DOHH2 (cell line): Measurements from ENCODE around the gene MRPL10.

Experiments used
- H3F3A ChIP-seq: fragments of 200-600 bp; sonication (generic), shearing (Covaris generic); 2 replicates; pipeline ENCODE4 v1.6.0; 2016; ENCODE audit warnings: antibody characterized with exemption, mild to moderate bottlenecking; ENCODE audit not compliant: control insufficient read depth, insufficient read depth
- H3K27ac ChIP-seq: fragments of 200-600 bp; sonication (generic); 2 replicates; pipeline ENCODE4 v1.5.1; 2014; ENCODE audit warnings: low read depth, mild to moderate bottlenecking, low read length, moderate library complexity
- H3K27me3 ChIP-seq: fragments of 200-600 bp; sonication (generic); 2 replicates; pipeline ENCODE4 v1.6.1; 2014; ENCODE audit warnings: mild to moderate bottlenecking, low read length, mixed read lengths; ENCODE audit not compliant: control insufficient read depth
- H3K36me3 ChIP-seq: fragments of 200-600 bp; sonication (generic); 2 replicates; pipeline ENCODE4 v1.6.1; 2014; ENCODE audit warnings: mild to moderate bottlenecking, low read length, moderate library complexity, mixed read lengths; ENCODE audit not compliant: control insufficient read depth
- H3K4me1 ChIP-seq: fragments of 200-600 bp; sonication (generic); 2 replicates; pipeline ENCODE4 v1.6.1; 2014; ENCODE audit warnings: mild to moderate bottlenecking, low read length, mixed read lengths; ENCODE audit not compliant: control insufficient read depth
- H3K4me2 ChIP-seq: fragments of 200-600 bp; sonication (generic); 2 replicates; pipeline ENCODE4 v1.6.0; 2014; ENCODE audit warnings: mild to moderate bottlenecking, low read length, moderate library complexity
- H3K4me3 ChIP-seq: fragments of 200-600 bp; sonication (generic); 2 replicates; pipeline ENCODE4 v1.5.1; 2014; ENCODE audit warnings: mild to moderate bottlenecking, low read length, mixed read lengths
- H3K79me2 ChIP-seq: fragments of 200-600 bp; sonication (generic); 2 replicates; pipeline ENCODE4 v1.6.1; 2014; ENCODE audit warnings: mild to moderate bottlenecking, low read length, mixed read lengths; ENCODE audit not compliant: control insufficient read depth
- H3K9me2 ChIP-seq: fragments of 200-600 bp; sonication (generic); replicated peaks from 2 replicates; pipeline ENCODE4 v1.6.1; 2014; ENCODE audit warnings: mild to moderate bottlenecking, low read length, mixed read lengths; ENCODE audit not compliant: control insufficient read depth
- H3K9me3 ChIP-seq: fragments of 200-600 bp; sonication (generic); 2 replicates; pipeline ENCODE4 v1.6.1; 2014; ENCODE audit warnings: antibody characterized with exemption, low read length, mixed read lengths; ENCODE audit not compliant: control insufficient read depth, insufficient read depth
- H4K20me1 ChIP-seq: fragments of 200-600 bp; sonication (generic); 2 replicates; pipeline ENCODE4 v1.6.0; 2014; ENCODE audit warnings: low read depth, mild to moderate bottlenecking, antibody characterized with exemption, low read length, moderate library complexity; ENCODE audit not compliant: control insufficient read depth, insufficient read depth
- EZH2phosphoT487 ChIP-seq: fragments of 200-600 bp; sonication (generic); IDR thresholded peaks from 2 replicates; pipeline ENCODE4 v1.6.1; 2017; ENCODE audit warnings: borderline replicate concordance, mild to moderate bottlenecking, antibody characterized with exemption, low read length, moderate library complexity, mixed read lengths
- TF ChIP-seq, protein P1 (sequence below): fragments of 200-600 bp; sonication (generic); IDR thresholded peaks from one replicate; pipeline ENCODE4 v1.5.1; 2014; ENCODE audit warnings: antibody characterized with exemption, mild to moderate bottlenecking, low read depth, low read length; ENCODE audit not compliant: poor library complexity, severe bottlenecking

Gene MRPL10

DNA sequence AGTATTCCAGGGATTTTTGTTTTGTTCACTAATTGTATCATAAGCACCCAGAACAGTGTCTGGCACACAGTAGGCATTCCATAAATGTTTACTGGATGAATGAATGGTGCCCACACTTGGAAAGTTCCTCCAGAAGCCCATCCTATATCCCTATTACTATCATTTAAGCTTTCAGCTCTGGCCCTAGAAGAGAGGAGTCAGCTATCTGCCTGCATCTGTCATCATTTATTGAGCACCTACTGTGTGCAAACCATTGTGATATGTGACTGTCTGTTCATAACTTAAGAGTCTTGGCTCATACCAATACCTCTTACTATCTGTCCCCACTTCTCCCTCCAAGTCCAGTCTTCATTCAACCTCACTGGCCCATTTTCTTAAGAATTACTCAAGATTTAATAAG lies 39.7 kb upstream of the MRPL10 start:
- Histone ChIP-seq H3K27ac (no peak overlapping the region), H3K36me3 (no peaks in the 10 kb centered on the region), H4K20me1 (no peaks in the 10 kb centered on the region), H3K9me2 (no peaks in the 10 kb centered on the region), H3K4me1 (peaks cover 16% of the 10 kb centered on the region), H3F3A (no peaks in the 10 kb centered on the region), H3K27me3 (peaks cover 35% of the 10 kb centered on the region), H3K79me2 (no peaks in the 10 kb centered on the region), H3K4me2 (no peak overlapping the region), H3K9me3 (no peaks in the 10 kb centered on the region), H3K4me3 (no peak overlapping the region)
- TF ChIP-seq EZH2phosphoT487: no peak
- TF ChIP-seq, protein P1, sequence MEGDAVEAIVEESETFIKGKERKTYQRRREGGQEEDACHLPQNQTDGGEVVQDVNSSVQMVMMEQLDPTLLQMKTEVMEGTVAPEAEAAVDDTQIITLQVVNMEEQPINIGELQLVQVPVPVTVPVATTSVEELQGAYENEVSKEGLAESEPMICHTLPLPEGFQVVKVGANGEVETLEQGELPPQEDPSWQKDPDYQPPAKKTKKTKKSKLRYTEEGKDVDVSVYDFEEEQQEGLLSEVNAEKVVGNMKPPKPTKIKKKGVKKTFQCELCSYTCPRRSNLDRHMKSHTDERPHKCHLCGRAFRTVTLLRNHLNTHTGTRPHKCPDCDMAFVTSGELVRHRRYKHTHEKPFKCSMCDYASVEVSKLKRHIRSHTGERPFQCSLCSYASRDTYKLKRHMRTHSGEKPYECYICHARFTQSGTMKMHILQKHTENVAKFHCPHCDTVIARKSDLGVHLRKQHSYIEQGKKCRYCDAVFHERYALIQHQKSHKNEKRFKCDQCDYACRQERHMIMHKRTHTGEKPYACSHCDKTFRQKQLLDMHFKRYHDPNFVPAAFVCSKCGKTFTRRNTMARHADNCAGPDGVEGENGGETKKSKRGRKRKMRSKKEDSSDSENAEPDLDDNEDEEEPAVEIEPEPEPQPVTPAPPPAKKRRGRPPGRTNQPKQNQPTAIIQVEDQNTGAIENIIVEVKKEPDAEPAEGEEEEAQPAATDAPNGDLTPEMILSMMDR: no peak

DNA sequence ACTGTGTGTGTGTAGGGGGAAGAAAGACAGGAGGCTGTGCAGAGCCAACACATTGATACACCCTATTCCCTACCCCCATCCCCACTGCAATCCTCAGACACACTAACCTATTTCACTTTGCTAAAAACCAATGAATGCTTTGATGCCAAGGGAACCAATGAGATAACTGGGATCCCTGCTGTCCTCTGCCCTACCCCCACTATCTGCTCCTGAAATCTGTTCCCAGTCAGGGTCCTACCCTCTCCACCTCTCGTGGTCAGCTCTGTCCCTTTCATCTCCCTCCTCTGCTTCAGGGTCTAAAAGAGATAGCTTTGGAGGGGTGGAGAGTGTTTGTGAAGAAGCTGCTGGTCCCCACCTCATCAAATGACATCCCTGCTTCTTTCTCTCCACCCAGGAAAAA lies 38.7 kb upstream of the MRPL10 start:
- H3K27ac ChIP-seq: no peak overlapping the region
- H3F3A ChIP-seq: no peaks in the 10 kb centered on the region
- no peaks in the 10 kb centered on the region for H3K36me3 ChIP-seq
- no peaks in the 10 kb centered on the region for H3K9me3 ChIP-seq
- H3K27me3 ChIP-seq: peaks cover 32% of the 10 kb centered on the region
- TF ChIP-seq EZH2phosphoT487: no peak
- TF ChIP-seq, protein P1: no peak
- H3K4me3 ChIP-seq: no peak overlapping the region
- no peaks in the 10 kb centered on the region for H4K20me1 ChIP-seq
- H3K4me2 ChIP-seq: no peak overlapping the region
- H3K79me2 ChIP-seq: no peaks in the 10 kb centered on the region
- H3K4me1 ChIP-seq: peaks cover 16% of the 10 kb centered on the region
- H3K9me2 ChIP-seq: no peaks in the 10 kb centered on the region

DNA sequence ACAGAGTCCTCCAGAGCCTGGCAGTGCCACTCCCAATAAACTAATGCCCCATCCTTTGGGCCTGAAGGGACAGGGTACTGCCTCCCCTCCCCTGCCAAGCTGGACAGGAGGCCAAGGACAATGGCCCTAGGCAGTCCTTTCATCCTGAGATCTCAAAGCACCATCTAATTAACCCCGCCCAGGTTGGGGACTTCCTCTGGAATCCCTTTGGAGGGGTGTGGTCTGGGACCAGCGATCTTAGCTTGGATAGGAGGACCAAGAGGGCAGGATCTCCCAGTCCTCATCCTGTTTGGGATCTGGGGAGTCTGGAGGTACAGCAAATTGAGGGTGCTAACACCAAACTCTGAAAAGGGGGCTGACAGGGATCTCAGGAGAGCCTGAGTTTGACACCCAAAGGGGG lies 37.8 kb upstream of the MRPL10 start:
- Histone ChIP-seq H3F3A (no peaks in the 10 kb centered on the region), H3K27me3 (peaks cover 32% of the 10 kb centered on the region)

More for the DNA sequence above, 37.8 kb upstream of the MRPL10 start:
- H3K4me1 ChIP-seq: peaks cover 13% of the 10 kb centered on the region
- no peaks in the 10 kb centered on the region for H3K79me2 ChIP-seq
- H3K9me3 ChIP-seq: no peaks in the 10 kb centered on the region
- no peaks in the 10 kb centered on the region for H4K20me1 ChIP-seq
- H3K4me3 ChIP-seq: no peak overlapping the region
- no peak for TF ChIP-seq EZH2phosphoT487
- TF ChIP-seq, protein P1: no peak
- H3K27ac ChIP-seq: no peak overlapping the region
- H3K9me2 ChIP-seq: no peaks in the 10 kb centered on the region
- H3K36me3 ChIP-seq: no peaks in the 10 kb centered on the region
- H3K4me2 ChIP-seq: no peak overlapping the region
